Neuronal stem cell (in vitro differentiated cells): ENCODE data around the gene PAPSS2.

Source experiments
- DNase-seq: peaks from one replicate; pipeline ENCODE4 v3.0.0-alpha.2; 2013; ENCODE audit warnings: low spot score
- H2AFZ ChIP-seq: one replicate; pipeline ENCODE4 v1.6.1; 2013; ENCODE audit warnings: mild to moderate bottlenecking, low read length, inconsistent platforms
- H2AK5ac ChIP-seq: 2 replicates; pipeline ENCODE4 v1.6.1; 2013; ENCODE audit warnings: low read depth, mild to moderate bottlenecking, inconsistent platforms, low read length, moderate library complexity, mixed read lengths
- H2BK120ac ChIP-seq: 2 replicates; pipeline ENCODE4 v1.6.1; 2013; ENCODE audit warnings: low read depth, mild to moderate bottlenecking, inconsistent platforms, low read length, moderate library complexity, mixed read lengths
- H2BK12ac ChIP-seq: one replicate; pipeline ENCODE4 v1.6.1; 2013; ENCODE audit warnings: low read length, inconsistent platforms
- H2BK15ac ChIP-seq: 2 replicates; pipeline ENCODE4 v1.6.1; 2013; ENCODE audit warnings: mild to moderate bottlenecking, low read length, inconsistent platforms, mixed read lengths
- H2BK5ac ChIP-seq: one replicate; pipeline ENCODE4 v1.6.1; 2013; ENCODE audit warnings: inconsistent platforms, mild to moderate bottlenecking, low read length, moderate library complexity
- H3K14ac ChIP-seq: one replicate; pipeline ENCODE4 v1.6.1; 2013; ENCODE audit warnings: low read length, inconsistent platforms
- H3K18ac ChIP-seq: 2 replicates; pipeline ENCODE4 v1.6.1; 2013; ENCODE audit warnings: low read length, inconsistent platforms
- H3K23ac ChIP-seq: 2 replicates; pipeline ENCODE4 v1.6.1; 2013; ENCODE audit warnings: low read depth, mild to moderate bottlenecking, mixed read lengths, low read length, inconsistent platforms; ENCODE audit not compliant: poor library complexity
- H3K27ac ChIP-seq: replicated peaks from 3 replicates; pipeline ENCODE4 v1.5.1; 2013; ENCODE audit warnings: low read length, inconsistent platforms
- H3K27me3 ChIP-seq, 3 experiments: 2 replicates each; pipeline ENCODE4 v1.6.1; 2013; ENCODE audit warnings: low read length in 3 of 3, mild to moderate bottlenecking in 2 of 3, inconsistent platforms in 1 of 3, low read depth in 1 of 3, mixed read lengths in 1 of 3, moderate library complexity in 1 of 3; ENCODE audit not compliant: control insufficient read depth in 3 of 3, insufficient read depth in 3 of 3
- H3K36me3 ChIP-seq, 2 donors: replicated peaks in 1 of 2; 2 replicates each; pipeline ENCODE4 v1.6.1; 2013; ENCODE audit warnings: low read length in 2 of 2; ENCODE audit not compliant: control insufficient read depth in 2 of 2, insufficient read depth in 2 of 2
- H3K4ac ChIP-seq: 2 replicates; pipeline ENCODE4 v1.6.1; 2013; ENCODE audit warnings: inconsistent platforms, mild to moderate bottlenecking, low read length, moderate library complexity
- H3K4me1 ChIP-seq, 2 donors: 1 replicate in 1 of 2; 2 replicates in 1 of 2; pipeline ENCODE4 v1.6.1; 2013; ENCODE audit warnings: low read length in 2 of 2, low read depth in 1 of 2; ENCODE audit not compliant: control insufficient read depth in 2 of 2, insufficient read depth in 1 of 2
- H3K4me2 ChIP-seq: one replicate; pipeline ENCODE4 v1.6.1; 2013; ENCODE audit warnings: mild to moderate bottlenecking, low read length, inconsistent platforms; ENCODE audit not compliant: insufficient read depth, poor library complexity, severe bottlenecking
- H3K4me3 ChIP-seq, 2 donors: 2 replicates each; pipeline ENCODE4 v1.5.1; 2013; ENCODE audit warnings: low read length in 2 of 2, mild to moderate bottlenecking in 2 of 2, inconsistent platforms in 1 of 2, moderate library complexity in 1 of 2
- H3K79me1 ChIP-seq: one replicate; pipeline ENCODE4 v1.6.1; 2013; ENCODE audit warnings: low read depth, mild to moderate bottlenecking, inconsistent platforms, low read length, moderate library complexity
- H3K9ac ChIP-seq: one replicate; pipeline ENCODE4 v1.6.1; 2013; ENCODE audit warnings: mild to moderate bottlenecking, low read depth, low read length, inconsistent platforms; ENCODE audit not compliant: poor library complexity
- H3K9me3 ChIP-seq, 2 donors: replicated peaks in 1 of 2; 2 replicates each; pipeline versions ENCODE3 to v1.6.1; 2013; ENCODE audit warnings: low read length in 2 of 2, mild to moderate bottlenecking in 2 of 2, inconsistent platforms in 1 of 2, low read depth in 1 of 2, mixed read lengths in 1 of 2, moderate library complexity in 1 of 2; ENCODE audit not compliant: control insufficient read depth in 2 of 2, insufficient read depth in 1 of 2
- H4K8ac ChIP-seq: one replicate; pipeline ENCODE4 v1.6.1; 2013; ENCODE audit warnings: low read depth, mild to moderate bottlenecking, inconsistent platforms, low read length, moderate library complexity
- H4K91ac ChIP-seq: one replicate; pipeline ENCODE4 v1.6.1; 2013; ENCODE audit warnings: low read length, low read depth, mild to moderate bottlenecking, inconsistent platforms; ENCODE audit not compliant: poor library complexity
- WGBS, 2 donors: extraction: QIAGEN DNeasy Blood & Tissue Kit; methylation state at CpG; one replicate each; pipeline ENCODE4 v1.1.7; 2013; ENCODE audit warnings: missing lambda C conversion rate in 2 of 2, mixed read lengths in 1 of 2; ENCODE audit not compliant: insufficient read length in 2 of 2, insufficient replicate concordance in 1 of 2; ENCODE audit errors: extremely low coverage in 2 of 2; 5-methylcytosine and 5-hydroxymethylcytosine counted together

PAPSS2 gene

DNA sequence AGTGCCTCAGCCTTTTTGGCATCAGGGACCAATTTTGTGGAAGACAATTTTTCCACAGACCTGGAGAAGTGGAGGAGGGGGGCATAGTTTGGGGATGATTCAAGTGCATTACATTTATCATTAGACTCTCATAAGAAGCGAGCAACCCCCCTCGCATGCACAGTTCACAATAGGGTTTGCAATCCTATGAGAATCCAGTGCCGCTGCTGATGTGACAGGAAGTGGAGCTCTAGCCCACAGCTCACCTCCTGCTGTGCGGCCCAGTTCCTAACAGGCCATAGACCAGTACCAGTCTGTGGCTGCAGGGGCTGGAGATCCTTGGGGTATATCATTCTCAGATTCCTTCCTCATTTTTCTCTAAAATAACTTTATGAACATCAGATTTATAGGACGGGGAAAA lies 107.6 kb downstream of the PAPSS2 start:
- Histone ChIP-seq H2BK120ac (no peak overlapping the region), H3K9ac (no peak overlapping the region), H2BK5ac (no peak overlapping the region), H3K23ac (no peak overlapping the region), H2BK12ac (no peak overlapping the region), H3K4me2 (no peak overlapping the region), H3K27ac (no peak overlapping the region), H4K91ac (no peak overlapping the region), H3K4me1 (peaks cover 0 to 2% of the 10 kb centered on the region in 2 donors), H2BK15ac (no peak overlapping the region), H3K9me3 (peaks cover 0 to 4% of the 10 kb centered on the region in 2 donors), H3K4ac (no peak overlapping the region), H3K27me3 (no peaks in the 10 kb centered on the region), H3K4me3 (no peak overlapping the region), H3K14ac (no peak overlapping the region), H2AFZ (no peak overlapping the region), H2AK5ac (no peak overlapping the region), H3K36me3 (peaks cover 2 to 83% of the 10 kb centered on the region in 2 donors), H3K18ac (no peak overlapping the region), H4K8ac (no peak overlapping the region), H3K79me1 (no peaks in the 10 kb centered on the region)
- no peak for DNase-seq
- WGBS, 2 donors = no CpG with 5 or more reads among the region's 5 CpGs

DNA sequence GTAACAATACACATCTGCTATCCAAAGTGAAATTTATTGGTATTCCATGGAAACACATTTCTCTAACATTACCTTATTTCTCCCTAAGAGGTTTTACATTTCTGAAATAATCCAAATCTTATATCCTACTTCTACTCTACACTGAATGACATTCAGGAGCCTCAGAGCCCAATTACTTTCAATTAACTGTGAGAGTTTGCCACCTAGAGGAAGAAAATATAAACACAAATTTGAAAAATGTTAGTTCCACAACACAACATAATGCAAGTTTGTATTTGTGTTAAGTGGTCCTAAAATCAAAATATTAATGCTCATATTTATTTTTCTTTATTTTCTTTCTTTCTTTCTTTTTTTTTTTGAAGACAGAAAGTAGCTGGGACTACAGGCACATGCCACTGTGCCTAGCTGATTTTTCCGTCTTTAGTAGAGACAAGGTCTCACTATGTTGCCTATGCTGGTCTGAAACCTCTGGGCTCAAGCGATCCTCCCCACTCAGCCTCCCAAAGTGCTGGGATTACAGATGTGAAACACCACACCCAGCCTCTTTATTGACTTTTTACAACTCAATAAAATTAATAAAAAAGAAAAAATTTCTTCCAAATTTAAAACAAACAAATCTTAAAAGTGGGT lies 112.3 kb downstream of the PAPSS2 start:
- Histone ChIP-seq H2BK5ac (no peak overlapping the region), H3K27me3 (no peaks in the 10 kb centered on the region), H2BK15ac (no peak overlapping the region), H3K14ac (no peak overlapping the region), H2BK12ac (no peak overlapping the region), H2AK5ac (no peak overlapping the region), H3K18ac (no peak overlapping the region), H4K91ac (no peak overlapping the region), H2AFZ (no peak overlapping the region), H3K4me1 (peaks cover 0 to 2% of the 10 kb centered on the region in 2 donors), H3K4ac (no peak overlapping the region), H3K9me3 (no peaks in the 10 kb centered on the region), H2BK120ac (no peak overlapping the region), H3K23ac (no peak overlapping the region), H3K4me3 (no peak overlapping the region), H3K9ac (no peak overlapping the region), H4K8ac (no peak overlapping the region), H3K79me1 (no peaks in the 10 kb centered on the region), H3K27ac (no peak overlapping the region), H3K36me3 (peaks cover 3 to 82% of the 10 kb centered on the region in 2 donors), H3K4me2 (no peak overlapping the region)
- no CpG with 5 or more reads among the region's 2 CpGs for WGBS, 2 donors
- no peak for DNase-seq

- Histone ChIP-seq H2BK12ac (no peak overlapping the region), H3K4me1 (no peaks in the 10 kb centered on the region), H3K4me3 (no peak overlapping the region), H3K4me2 (no peak overlapping the region), H2AFZ (no peak overlapping the region), H3K27ac (no peak overlapping the region), H3K79me1 (no peaks in the 10 kb centered on the region), H2BK15ac (no peak overlapping the region), H3K14ac (no peak overlapping the region), H2BK120ac (no peak overlapping the region), H3K18ac (no peak overlapping the region), H3K4ac (no peak overlapping the region), H2AK5ac (no peak overlapping the region), H4K8ac (no peak overlapping the region), H3K9me3 (peaks cover 0 to 10% of the 10 kb centered on the region in 2 donors), H4K91ac (no peak overlapping the region), H2BK5ac (no peak overlapping the region), H3K23ac (no peak overlapping the region), H3K36me3 (peaks cover 4 to 83% of the 10 kb centered on the region in 2 donors), H3K9ac (no peak overlapping the region), H3K27me3 (no peaks in the 10 kb centered on the region)
- no CpG with 5 or more reads among the region's 4 CpGs for WGBS, 2 donors
- DNase-seq = no peak
Observed at GRCh38 chr10:87775766-87776165, 116.1 kb downstream of the PAPSS2 start.

DNA sequence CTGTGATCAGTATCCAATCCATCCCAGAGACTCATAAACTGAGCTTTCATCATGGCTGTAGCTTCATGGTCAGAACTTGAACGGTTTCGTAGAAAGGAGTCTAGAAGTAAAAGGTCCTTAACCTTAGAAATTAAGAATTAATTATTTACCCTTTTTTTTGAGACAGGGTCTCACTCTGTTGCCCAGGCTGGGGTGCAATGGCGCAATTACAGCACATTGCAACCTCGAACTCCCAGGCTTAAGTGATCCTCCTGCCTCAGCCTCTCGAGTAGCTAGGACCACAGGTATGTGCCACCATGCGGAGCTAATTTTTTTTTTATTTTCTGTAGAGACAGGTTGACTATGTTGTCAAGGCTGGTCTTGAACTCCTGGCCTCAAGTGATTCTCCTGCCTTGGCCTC lies 116.7 kb downstream of the PAPSS2 start:
- Histone ChIP-seq H2AK5ac (no peak overlapping the region), H3K4ac (no peak overlapping the region), H2BK12ac (no peak overlapping the region), H3K36me3 (peaks cover 4 to 83% of the 10 kb centered on the region in 2 donors), H3K4me3 (no peak overlapping the region), H2AFZ (no peak overlapping the region), H3K79me1 (no peaks in the 10 kb centered on the region), H3K9ac (no peak overlapping the region), H4K8ac (no peak overlapping the region), H3K27me3 (no peaks in the 10 kb centered on the region), H3K4me1 (no peaks in the 10 kb centered on the region), H3K14ac (no peak overlapping the region), H2BK15ac (no peak overlapping the region), H3K27ac (no peak overlapping the region), H3K4me2 (no peak overlapping the region), H4K91ac (no peak overlapping the region), H3K18ac (no peak overlapping the region), H2BK5ac (no peak overlapping the region), H2BK120ac (no peak overlapping the region), H3K9me3 (peaks cover 0 to 10% of the 10 kb centered on the region in 2 donors), H3K23ac (no peak overlapping the region)
- no CpG with 5 or more reads among the region's 6 CpGs for WGBS, 2 donors
- no peak for DNase-seq
